HG03095 (cell line): ENCODE data around the gene AFAP1.

ENCODE experiments used
- ATAC-seq: cut with Tn5 transposase; IDR thresholded peaks from one replicate; pipeline ENCODE4 v1.9.1; 2021; ENCODE audit warnings: moderate library complexity; ENCODE audit not compliant: unreplicated experiment

The AFAP1 gene

GRCh38 chr4:7788193-7788592 is 151.5 kb downstream of the AFAP1 start:
- no peak for ATAC-seq

GRCh38 chr4:7787681-7788141 is 151.9 kb downstream of the AFAP1 start:
- ATAC-seq, result no peak

GRCh38 chr4:7787067-7787466 is 152.6 kb downstream of the AFAP1 start:
- no peak for ATAC-seq

GRCh38 chr4:7786517-7786916 is 153.1 kb downstream of the AFAP1 start:
- ATAC-seq, result no peak

GRCh38 chr4:7786040-7786439 is 153.6 kb downstream of the AFAP1 start:
- no peak for ATAC-seq

GRCh38 chr4:7785017-7785416 is 154.6 kb downstream of the AFAP1 start:
- no peak for ATAC-seq

GRCh38 chr4:7784131-7784870 is 155.4 kb downstream of the AFAP1 start:
- ATAC-seq, result no peak

- no peak for ATAC-seq
Observed at GRCh38 chr4:7783541-7783940, 156.1 kb downstream of the AFAP1 start.

GRCh38 chr4:7782783-7783182 is 156.9 kb downstream of the AFAP1 start:
- no peak for ATAC-seq

GRCh38 chr4:7781993-7782392 is 157.7 kb downstream of the AFAP1 start:
- ATAC-seq, result no peak

GRCh38 chr4:7781366-7781765 is 158.3 kb downstream of the AFAP1 start:
- ATAC-seq, result no peak

GRCh38 chr4:7780751-7781348 is 158.8 kb downstream of the AFAP1 start:
- ATAC-seq, result no peak

GRCh38 chr4:7779432-7779768 is 160.3 kb downstream of the AFAP1 start:
- no peak for ATAC-seq

GRCh38 chr4:7778510-7779431 is 160.9 kb downstream of the AFAP1 start:
- no peak for ATAC-seq

- ATAC-seq, result no peak
Observed at GRCh38 chr4:7777871-7778509, 161.7 kb downstream of the AFAP1 start.

- ATAC-seq, result no peak
Observed at GRCh38 chr4:7777017-7777710, 162.5 kb downstream of the AFAP1 start.

- no peak for ATAC-seq
Observed at GRCh38 chr4:7775396-7775795, 164.3 kb downstream of the AFAP1 start.

GRCh38 chr4:7774301-7775294 is 165.1 kb downstream of the AFAP1 start:
- no peak for ATAC-seq

GRCh38 chr4:7773401-7774180 is 166.1 kb downstream of the AFAP1 start:
- no peak for ATAC-seq
